Stimulated activated CD4-positive, alpha-beta T cell treated with anti-CD3 and anti-CD28 coated beads, Interleukin-15, amount 100 ng/mL, for 1 hour (primary cell): ENCODE data around the gene FAM187B.
"Not testable (repeated sequence)": the region's sequence is repeated elsewhere in the genome, so short reads cannot be mapped to it uniquely, and the experiment has no call there.

Experiments
- DNase-seq, 2 donors: peaks; one replicate each; pipeline ENCODE4 v3.0.0-alpha.2; 2020; ENCODE audit warnings: low read depth in 1 of 2, low spot score in 1 of 2

The FAM187B gene

GRCh38 chr19:35236638-35237400 lies 8.3 kb upstream of the FAM187B start:
- no peak for DNase-seq

- no peak for DNase-seq
These were observed 4.4 kb upstream of the FAM187B start for GRCh38 chr19:35232912-35233311.

DNA sequence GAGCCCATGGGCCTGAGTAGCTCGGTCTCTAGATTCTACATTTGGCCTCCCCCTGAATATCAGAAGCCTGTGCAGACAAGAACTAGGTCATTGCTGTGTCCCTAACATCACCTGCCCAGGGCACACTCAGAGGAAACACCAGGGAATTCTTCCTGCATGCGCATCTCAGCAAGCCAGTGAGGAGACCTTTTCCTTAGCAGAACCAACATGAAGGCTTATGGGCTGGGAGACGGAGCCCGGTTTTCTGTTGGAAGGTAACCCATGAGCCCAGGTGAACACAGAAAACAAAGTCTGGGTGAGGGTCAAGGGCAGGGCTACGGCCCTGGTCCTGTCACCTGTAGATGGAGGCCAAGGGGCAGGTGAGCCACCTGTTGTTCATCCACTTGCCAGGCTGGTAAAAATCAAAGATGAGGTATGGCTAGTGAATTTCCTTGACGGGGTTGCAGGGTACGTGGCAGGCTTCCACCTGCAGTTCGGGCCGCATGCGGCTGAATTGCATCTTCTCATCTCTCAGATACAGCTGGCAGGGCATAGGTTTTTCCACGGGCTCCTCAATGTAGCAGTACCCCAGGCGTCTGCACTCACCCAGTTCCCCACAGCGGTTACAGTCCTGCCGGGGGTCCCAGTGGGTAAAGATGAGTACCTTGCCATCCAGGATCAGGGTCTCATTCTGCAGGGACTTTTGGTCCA lies 3.6 kb upstream of the FAM187B start:
- no peak for DNase-seq

DNA sequence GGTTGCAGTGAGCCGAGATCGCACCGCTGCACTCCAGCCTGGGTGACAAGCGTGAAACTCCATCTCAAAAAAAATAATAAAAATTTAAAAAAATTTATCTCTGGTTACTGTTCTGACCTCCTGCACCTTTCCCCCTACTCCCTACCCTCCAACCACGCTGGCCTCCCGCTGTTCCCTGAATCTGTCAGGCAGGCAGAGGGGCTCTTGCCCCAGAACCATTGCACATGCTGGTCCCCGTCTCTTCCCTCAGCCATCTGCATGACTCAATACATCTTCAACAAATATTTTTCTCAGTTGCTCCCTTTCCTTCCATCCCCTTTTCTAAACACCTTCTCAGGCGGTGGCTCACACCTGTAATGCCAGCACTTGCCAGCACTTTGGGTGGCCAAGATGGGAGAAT lies 1.1 kb upstream of the FAM187B start:
- no peak for DNase-seq

DNA sequence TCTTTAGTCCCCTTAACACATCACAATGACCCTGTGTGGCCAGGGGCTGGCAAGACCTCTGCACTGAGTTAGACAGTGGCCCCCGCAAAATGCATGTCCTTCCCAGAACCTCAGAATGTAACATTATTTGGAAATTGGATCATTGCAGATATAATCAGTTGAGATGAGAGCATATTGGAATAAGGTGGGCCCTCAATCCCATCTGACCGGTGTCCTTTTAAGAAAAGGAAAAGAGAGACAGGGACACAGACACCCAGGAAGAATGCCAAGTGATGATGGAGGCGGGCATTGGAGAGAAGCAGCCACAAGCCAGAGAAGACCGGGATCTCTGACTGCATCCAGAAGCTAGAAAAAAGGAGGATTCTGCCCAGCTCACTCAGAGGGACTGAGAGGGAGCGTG lies 1.8 kb downstream of the FAM187B start:
- no peak for DNase-seq

GRCh38 chr19:35225951-35226350 lies 2.6 kb downstream of the FAM187B start:
- DNase-seq: no peak

- DNase-seq: no peak
These were observed 3.6 kb downstream of the FAM187B start for GRCh38 chr19:35224681-35225571.

- no peak for DNase-seq
These were observed 4.6 kb downstream of the FAM187B start for GRCh38 chr19:35223862-35224505.

DNA sequence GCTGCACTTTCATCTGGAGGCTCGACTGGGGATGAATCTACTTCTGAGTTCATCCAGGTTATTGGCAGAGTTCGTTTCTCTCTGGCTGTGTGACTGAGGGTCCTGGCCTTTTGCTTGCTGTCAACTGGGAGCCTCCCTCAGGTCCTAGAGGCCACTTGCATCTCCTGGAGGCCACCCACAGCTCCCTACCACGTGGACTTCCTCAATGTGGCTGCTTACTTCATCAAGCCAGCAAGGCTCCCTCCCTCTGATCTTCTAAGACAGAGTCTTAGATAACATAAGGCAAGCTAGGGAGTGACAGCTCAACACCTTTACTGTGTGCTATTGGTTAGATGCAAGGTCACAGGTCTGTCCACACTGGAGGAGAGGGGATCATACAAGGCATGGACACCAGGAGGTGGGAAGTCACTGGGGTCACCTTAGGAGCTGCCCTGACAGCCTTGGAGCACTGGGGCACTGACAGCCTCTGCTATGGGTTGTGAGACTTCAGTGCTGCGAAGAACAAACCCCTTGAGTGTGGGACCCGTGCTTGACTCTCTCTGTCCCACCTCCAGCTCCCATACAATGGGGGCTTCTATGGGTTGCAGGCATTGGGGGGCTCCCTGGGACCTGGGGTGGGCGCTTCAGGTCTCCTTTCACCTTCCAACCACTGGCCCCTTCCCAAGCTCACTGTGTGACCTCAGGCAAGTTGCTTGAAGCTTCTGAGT lies 5.3 kb downstream of the FAM187B start:
- DNase-seq: no peak

DNA sequence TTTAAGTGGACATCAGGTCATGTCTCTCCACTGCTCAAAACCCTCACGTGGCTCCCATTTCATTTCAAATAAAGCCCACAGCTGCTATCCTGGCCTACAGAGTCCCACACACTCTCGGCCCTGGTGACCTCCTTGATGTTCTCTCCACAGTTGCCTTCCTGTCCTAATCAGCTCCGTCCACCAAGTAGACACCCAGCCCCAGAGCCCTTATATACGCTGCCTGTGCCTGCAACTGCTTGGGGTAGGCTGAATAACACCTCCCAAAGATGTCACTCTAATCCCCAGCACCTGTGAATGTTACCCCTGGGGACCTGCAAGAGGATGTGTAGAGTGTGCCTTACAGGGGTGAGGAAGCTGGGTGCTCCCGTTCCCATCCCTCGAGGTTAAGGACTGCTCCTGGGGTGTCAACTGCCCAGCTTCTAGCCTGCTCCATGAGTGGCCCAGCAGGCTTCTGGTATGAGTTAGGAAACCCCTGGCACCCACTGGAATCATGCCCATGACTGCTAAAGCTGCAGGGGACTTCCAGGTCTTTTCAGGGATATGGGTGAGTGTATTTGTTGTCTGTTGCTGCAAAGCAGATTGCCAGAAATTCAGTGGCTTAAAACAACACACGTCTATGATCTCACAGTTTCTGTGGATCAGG lies 6.0 kb downstream of the FAM187B start:
- DNase-seq: no peak

DNA sequence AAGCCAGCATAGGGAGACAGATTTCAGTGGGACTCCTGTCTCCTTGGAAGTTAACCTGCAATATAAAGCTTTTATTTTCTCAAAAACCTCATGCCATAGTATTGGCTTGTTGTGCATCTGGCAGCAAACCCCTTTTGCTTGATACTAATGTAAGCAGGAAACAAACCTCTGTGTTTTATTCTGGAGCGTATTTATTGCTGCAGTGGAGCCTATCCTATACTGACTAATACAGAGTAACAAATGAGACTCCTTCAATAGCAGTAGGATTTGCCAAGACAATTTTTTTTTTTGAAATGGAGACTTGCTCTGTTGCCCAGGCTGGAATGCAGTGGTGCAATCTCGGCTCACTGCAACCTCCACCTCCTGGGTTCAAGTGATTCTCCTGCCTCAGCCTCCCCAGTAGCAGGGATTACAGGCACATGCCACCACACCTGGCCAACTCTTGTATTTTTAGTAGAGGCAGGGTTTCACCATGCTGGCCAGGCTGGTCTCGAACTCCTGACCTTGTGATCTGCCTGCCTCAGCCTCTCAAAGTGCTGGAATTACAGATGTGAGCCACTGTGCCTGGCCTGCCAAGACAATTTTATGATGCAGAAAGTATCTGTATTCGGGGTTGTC lies 7.5 kb downstream of the FAM187B start:
- DNase-seq: not testable (repeated sequence)

- DNase-seq: no peak
These were observed 8.1 kb downstream of the FAM187B start for GRCh38 chr19:35220315-35220921.

DNA sequence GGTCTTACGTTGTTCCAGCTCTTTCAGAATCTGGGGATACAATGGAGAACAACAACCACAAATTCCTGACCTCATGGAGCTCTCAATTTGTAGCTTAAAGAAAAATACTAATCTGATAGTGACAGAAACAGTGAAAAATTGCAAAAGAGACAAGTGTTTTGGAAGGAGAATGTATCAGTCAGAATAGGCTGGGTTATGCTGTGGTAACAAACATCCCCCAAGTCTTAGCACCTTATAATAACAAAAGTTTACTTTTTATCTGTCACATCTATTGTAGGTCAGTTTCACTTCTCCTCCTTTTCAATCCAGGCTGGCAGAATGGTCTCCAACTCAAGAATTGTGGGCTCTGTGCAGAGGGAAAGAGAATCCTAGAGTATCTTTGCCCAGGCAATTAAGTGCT lies 9.5 kb downstream of the FAM187B start:
- no peak for DNase-seq

DNA sequence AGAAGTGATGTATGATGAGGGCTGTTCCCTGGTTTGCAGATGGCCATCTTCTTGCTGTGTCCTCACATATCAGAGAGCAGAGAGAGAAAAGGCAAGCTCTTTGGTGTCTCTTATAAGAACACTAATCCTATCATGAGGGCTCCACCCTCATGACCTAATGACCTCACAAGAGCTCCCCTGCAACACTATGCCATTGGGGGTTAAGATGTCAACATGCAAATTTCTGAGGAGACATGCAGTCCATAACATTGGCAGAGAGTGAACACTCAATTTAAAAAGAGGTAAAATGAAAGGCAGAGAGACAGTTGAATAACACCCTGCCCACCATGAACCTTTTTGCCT lies 10.9 kb downstream of the FAM187B start:
- DNase-seq: no peak

- no peak for DNase-seq
These were observed 11.5 kb downstream of the FAM187B start for GRCh38 chr19:35216833-35217648.

DNA sequence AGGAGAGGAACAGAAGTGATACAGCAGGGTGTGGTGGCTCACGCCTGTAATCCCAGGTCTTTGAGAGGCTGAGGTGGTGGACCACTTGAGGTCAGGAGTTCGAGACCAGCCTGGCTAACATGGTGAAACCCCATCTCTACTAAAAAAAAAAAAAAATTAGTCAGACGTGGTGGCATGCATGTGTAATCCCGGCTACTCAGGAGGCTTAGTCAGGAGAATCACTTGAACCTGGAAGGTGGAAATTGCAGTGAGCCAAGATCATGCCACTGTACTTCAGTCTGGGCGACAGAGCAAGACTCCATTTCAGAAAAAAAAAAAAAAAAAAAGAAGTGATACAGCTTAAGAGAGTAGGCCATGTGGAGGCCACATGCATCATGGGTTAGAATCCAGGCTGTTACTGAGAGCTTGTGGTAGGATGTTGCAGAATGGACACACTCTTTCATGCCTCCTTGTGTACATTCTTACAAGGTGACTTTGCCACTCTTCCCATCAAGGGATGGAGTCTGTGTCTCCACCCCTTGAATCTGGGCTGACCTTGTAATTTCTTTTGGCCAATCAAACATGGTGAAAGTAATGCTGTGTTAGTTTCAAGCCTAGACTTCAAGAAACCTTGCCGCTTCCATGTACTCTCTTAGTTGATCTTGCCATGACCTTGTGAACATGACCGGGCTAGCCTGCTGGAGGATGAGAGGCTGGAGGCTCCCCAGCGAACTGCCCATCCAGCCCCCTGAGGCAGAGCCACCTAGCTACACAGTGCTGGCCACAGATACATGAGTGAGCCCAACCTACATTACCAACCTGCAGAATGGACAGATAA lies 12.3 kb downstream of the FAM187B start:
- no peak for DNase-seq

DNA sequence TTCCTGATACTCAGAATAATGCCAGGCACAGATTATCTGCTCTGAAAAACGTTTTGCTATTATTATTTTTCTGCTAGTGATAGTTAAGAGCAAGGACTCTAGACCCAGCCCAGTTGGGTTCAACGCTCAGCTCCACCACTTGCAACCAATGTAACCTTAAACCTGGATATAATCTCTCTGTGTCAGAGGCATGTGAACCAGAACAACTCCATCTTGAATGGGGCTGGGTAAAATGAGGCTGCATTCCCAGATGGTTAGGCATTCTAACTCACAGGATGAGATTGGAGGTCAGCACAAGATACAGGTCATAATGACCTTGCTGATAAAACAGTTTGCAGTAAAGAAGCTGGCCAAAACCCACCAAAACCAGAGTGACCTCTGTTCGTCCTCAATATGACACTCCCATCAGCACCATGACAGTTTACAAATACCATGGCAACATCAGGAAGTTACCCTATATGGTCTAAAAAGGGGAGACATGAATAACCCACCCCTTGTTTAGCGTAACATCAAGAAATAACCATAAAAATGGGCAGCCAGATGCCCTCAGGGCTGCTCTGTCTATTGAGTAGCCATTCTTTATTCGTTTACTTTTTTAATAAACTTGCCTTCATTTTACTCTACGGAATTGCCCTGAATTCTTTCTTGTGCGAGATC lies 13.6 kb downstream of the FAM187B start:
- DNase-seq: no peak
